DMS53 treated with DMSO at 0.1 percent for 48 hours (cell line): ENCODE results near the gene IDH1.
"Not testable (repeated sequence)": the region's sequence is repeated elsewhere in the genome, so short reads cannot be mapped to it uniquely, and the experiment has no call there.

ENCODE experiments used
- DNase-seq: peaks from one replicate; lab custom pipeline; 2025; ENCODE audit not compliant: unreplicated experiment; lab: John Stamatoyannopoulos, UW

The IDH1 gene

DNA sequence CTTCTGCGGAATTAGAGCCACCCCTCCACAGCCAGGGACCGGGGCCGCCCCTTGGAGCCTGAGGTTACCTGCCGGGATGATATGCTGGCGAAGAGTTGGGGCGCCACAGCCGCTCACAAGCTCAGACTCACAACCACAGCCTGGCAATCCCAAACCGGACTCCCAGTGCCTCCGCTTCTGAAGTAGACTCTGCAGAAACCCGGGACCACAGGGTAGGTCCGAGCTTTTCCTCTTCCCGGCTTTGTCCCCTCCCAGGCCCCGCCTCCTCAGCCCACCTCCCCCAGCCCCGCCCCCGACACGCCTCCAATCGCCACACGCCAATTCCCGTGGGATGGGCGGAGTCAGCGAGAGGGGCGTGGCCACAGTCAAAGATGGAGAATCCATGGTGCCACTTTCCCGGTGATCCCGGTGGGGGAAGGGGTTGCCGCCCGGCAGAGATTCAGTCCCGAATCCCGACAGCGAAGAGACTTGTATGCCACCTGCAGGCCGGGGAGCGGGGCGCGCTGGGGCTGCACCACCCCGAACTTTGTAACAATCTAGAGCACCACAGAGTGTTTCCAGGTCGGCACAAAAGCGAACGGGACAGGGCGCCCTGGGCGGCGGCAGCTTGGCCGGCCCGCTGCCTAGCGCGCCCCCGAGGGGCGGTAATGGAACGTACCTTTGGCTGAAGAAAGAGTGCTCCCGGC, at the start of gene IDH1:
TSS of gene IDH1 (minus strand) at position 201 of the 686 bp plus-strand sequence. CDS start 3,520 bp downstream, outside the sequence.
- peak; percentile 88 for DNase-seq

DNA sequence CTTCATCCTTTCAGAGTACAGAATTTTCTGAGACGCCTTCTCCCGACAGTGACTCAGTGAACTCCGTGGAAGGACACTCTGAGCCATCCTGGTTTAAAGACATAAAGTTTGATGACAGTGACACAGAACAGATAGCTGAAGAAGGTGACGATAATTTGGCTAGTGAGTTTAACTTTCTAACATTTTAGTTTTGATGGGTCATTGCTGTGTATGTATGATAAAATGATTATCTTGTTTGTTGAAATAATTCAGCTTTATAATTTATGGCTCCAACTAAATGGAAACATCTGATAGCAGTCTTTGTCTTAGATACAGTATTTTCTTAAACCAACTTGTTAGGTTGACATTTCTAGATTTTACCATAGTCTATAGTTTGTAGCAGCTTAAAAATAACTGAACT, 49.3 kb upstream of the IDH1 start:
- DNase-seq = no peak

DNA sequence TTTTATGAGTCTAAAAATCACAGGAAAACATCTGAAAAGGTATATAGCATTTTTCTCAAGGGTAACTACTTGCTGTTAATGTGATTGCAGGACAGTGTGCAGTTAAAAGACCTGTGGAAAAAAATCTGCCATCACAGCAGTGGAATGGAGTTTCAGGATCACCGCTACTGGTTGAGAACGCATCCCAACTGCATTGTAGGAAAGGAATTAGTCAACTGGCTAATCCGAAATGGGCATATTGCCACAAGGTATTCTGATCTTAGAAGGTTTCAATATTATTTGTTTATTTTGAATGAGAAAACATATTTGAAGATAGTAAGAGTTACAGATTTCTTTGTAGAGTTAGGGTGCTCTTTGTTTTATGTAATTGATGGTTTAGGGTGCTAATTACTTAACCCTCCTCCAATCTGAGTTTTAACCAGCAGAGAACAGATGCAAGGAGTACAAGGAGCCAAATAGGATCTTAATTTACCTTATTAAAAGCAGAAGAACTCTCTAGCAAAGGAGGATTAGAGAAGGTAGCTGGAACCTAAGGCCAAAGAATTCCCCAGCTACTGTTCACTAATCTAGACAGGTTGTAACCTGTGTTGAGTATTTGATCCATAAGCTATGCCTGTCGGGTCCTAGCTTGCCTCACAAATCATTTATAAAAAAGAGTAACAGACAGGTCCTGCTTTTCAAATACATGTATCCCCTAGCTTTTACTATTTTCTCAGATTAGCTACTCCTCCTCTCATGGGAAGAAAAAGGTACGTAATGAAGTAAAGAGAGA, 46.2 kb upstream of the IDH1 start:
- no peak for DNase-seq

DNA sequence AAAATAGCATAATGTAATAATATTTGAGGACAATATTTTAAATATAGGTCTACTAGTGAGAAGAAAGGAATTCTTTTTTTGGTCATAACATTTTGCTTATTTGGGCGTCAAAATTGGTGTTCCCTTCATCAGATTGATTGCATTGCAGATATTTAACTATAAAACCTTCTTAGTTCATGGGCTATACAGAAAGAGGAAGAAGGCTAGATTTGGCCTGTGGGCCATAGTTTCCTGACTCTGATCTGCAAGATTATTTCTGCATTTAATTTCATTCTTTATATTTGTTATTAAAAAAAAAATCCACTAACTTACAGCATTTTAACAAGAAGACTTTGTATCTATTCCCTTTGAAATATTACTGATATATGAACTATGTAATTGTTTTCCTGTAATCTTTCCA, 43.1 kb upstream of the IDH1 start:
- no peak for DNase-seq

DNA sequence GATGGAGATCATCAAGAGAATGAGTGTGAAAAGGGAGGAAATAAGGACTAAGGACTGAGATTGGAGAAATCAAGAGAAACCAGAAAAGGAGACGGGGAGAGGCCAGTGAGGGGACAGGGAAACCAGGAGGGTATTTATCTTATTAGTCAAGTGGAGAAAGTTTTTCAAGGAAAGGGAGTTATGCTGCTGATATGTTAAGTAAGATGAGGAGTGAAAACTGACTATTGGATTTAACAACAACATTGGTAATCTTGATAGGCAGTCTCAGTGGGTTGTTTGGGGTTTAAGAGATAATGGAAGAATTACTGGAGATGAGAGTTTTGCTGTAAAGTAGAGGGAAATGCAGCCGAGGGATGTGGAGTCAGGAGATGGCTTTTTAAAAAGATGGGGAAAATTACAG, 41.7 kb upstream of the IDH1 start:
- DNase-seq = no peak

DNA sequence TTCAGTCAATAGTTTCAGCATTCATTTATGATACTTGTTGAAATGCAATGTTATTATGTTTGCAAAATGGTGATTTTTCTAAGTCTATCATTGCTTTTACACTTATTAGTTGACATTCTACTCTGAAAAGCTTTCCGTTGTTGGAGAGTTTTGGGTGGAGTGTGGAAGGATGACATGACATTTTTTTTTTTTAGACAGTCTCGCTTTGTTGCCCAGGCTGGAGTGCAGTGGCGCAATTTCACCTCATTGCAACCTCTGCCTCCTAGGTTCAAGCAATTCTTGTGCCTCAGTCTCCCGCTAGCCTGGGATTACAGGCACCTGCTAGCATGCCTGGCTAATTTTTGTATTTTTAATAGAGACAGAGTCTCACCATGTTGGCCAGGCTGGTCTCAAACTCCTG, 41.0 kb upstream of the IDH1 start:
- DNase-seq = no peak

DNA sequence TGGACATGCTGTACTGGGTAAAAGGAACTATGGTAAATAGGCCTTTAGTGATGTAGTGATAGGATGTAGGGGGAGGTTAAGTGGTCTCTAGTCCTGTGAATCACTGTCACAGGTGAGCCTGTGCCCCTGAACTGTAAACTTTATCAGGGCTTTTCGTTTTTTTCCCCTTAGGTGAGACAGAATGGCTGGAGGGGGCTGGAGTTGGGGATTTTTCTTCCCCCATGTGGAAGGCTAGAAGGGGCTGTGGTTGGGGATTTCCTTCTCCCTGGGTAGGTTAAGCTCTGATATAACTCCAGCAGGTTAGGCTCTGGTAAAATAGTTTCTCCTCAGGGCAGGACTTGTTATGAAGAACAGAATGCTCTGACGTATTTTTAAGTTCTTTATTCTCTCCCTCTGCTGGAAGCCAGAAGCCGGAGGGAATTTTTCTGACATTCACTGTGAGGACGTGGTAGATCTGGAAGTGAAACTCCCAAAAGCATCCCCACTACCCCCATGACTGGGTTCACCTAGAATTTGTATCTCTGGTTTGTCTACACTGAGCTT, 39.7 kb upstream of the IDH1 start:
- DNase-seq = no peak

DNA sequence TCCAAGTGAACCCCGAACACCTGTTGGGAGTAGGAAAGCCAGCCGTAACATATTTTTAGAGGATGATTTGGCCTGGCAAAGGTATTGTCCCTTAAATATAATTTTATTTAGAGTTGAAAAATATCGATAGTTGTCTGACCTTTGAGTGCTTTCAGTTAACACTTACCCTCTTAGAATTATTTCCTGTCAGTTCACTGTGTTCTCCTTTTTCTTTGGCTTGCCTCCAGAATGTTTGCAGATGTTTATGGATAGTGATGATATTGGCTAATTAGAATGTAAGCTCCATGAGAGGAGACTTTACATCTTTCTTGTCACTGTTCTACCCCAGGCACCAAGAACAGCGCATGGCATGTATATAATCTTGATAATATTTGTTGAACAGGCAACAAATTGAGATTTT, 31.0 kb upstream of the IDH1 start:
- no peak for DNase-seq

DNA sequence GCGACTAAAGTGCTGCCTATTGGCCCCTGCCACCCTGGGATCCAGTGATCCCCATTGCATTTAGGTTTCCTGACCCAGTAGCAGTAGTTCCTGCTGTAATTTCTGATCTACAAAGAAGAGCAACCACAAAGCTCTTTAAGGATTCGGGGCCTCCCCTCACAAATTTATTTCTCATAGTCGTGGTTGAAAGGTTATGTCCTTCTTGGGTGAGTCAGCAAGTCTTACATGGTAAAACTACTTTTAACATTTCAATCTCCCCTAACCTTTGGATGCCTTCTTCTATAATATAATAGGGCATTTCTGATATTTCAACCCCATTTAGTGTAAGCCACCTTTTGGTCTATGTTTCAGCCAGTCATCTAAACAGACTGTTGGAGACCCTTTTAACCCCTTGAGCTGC, 26.1 kb upstream of the IDH1 start:
- no peak for DNase-seq

DNA sequence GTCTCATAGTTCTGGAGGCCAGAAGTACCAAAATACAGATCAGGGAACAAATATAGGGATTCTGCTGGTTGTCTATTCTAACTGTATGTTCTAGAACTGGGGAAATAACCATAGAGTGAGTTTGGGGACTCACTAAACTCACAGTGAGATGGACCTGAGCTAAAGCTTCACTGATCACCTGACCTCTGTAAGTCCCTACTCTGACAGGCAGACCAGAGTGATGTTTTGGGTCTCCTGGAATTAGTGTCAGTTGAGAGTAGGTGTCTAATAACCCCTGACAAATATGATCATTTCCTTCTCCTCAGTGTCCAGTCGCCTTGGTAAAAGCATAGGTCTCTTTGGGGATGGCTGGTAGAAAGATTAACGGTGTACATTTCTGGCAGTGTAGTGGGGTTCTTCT, 25.4 kb upstream of the IDH1 start:
- DNase-seq = no peak

DNA sequence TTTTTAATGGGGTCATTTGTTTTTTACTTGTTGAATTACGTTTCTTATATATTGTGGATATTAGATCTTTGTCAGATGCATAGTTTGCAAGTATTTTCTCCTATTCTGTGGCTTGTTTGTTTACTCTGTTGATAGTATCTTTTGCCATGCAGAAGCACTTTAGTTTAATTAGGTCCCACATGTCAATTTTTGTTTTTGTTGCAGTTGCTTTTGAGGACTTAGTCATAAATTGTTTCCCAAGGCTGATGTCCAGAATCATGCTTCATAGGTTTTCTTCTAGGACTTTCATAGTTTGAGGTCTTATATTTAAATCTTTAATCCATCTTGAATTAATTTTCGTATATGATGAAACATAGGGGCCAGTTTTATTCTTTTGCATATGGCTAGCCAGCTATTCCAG, 24.4 kb upstream of the IDH1 start:
- no peak for DNase-seq

DNA sequence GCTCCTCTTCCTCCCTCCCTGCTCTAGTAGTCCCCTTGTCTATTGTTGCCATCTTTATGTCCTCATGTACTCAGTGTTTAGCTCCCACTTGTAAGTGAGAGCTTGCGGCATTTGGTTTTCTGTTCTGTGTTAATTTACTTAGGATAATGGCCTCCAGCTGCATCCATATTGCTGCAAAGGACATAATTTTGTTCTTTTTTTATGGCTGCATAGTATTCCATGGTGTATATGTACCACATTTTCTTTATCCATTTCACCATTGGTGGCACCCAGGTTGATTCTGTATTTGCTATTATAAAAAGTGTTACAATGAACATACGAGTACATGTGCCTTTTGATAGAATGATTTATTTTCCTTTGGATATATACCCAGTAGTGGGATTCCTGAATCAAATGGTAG, 23.7 kb upstream of the IDH1 start:
- no peak for DNase-seq

DNA sequence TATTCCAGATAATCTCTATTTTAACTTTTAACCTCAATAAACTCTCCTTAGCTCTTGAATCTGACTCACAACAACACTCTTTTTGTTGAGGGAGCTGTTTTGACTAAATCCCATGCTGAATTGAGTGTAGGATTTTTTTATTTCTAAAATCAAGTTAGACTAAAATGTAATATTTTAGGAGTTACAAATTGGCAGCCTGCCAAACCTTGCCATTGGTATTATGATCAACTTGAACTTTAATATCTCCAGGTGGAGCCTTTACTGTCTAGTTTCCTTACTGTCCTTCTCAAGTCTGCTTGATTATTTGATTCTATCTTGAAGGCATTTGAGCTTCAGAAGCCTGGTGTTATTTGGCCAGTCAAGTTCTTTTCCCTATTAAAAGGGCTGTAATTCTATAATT, 19.9 kb upstream of the IDH1 start:
- no peak for DNase-seq

DNA sequence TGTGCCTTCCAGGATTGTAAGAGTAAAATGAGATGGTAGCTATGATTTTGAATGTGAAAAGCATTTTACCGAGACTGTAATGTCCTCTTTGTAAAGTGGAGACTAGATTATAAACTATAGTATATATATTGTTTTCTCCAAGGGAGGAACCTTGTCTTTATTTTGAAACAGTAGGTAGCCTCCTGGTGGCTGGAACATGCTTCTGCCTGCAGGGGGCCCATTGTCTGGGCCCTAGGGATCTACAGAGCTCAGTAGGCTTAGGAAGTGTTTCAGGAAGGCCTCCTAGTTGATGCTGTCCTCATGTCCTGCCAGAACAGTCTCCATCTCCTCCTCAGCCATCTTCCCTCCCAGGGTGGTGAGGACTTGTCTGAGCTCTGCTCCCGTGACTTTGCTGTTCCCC, 14.2 kb upstream of the IDH1 start:
- DNase-seq = no peak

DNA sequence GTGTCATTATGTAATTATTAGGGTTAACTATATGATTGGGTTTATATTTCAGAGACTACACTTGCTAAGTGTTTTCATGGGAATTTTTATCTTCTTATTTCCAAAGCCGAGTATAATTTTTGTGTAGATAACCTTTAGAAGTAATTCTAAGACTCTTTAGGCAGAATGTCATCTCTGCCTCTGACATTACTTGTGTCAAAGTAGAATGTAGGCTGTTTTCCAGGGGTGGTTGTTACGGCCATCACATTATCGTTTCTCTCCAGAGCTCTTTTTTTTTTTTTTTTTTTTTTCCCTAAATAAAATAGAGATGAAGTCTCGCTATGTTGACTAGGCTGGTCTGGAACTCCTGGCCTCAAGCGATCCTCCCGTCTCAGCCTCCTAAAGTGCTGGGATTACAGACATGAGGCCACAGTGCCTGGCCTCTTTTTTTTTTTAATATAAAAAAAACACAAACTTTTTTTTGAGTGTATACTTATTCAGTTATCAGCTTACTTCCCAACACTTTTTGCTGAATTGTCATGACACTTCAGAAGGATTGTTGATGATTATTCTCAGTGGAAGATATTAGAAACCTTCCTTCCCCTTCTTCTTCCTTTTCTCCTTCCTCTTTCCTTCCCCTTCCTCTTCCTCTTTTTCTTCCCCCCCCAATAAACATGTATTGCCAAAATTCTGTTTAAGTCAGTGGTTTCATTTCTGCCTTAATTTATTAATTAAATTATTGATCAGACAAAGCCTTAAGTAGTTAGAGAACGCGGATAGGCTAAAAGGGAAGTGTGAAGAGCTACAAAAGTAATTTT, 13.5 kb upstream of the IDH1 start:
- DNase-seq = no peak

DNA sequence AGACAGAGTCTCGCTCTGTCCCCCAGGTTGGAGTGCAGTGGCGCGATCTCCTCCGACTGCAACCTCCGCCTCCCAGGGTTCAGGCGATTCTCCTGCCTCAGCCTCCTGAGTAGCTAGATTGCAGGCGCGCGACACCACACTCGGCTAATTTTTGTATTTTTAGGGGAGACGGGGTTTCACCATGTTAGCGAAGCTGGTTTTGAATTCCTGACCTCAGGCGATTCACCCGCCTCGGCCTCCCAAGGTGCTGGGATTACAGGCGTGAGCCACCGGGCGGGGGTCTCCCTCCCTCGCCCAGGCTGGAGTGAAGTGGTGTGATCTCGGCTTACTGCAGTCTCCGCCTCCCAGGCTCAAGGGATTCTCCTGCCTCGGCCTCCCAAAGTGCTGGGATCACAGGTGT, 12.7 kb upstream of the IDH1 start:
- not testable (repeated sequence) for DNase-seq

DNA sequence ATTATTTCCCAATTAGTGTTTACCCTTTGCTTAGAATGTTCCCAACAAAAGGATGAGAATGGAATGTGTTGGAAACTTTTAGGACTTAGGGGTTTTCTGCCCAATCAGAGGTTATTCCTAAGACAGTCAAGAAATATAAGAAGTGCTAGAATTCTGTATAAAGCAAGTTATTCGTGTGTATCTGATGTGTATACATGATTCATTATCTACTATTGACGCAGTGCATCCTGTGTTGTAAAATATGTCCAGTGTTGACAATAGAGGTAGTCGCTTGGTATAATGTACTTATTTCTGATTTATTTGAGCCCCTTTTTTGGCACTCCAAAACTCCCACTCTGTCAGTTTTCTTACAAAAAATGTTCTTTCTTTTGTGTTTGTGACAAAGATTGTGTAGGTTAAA, 12.1 kb upstream of the IDH1 start:
- no peak for DNase-seq

DNA sequence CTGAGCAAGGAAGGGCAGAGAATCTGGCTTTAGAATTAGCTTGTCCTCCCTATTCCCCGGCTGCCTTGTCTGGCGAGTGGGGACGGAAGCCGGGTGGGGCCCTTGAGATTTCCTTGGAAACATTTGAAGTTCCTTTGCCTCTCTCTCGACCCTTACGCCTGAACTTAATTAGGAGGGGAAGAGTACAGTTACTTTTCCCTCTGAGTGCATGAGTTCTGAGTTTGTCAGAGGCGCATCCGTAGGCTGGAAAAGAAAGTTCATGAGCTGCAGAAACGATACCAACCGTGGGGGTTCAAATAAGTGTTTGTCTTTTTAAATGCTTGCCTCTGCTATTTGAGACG, 11.7 kb upstream of the IDH1 start:
- no peak for DNase-seq

DNA sequence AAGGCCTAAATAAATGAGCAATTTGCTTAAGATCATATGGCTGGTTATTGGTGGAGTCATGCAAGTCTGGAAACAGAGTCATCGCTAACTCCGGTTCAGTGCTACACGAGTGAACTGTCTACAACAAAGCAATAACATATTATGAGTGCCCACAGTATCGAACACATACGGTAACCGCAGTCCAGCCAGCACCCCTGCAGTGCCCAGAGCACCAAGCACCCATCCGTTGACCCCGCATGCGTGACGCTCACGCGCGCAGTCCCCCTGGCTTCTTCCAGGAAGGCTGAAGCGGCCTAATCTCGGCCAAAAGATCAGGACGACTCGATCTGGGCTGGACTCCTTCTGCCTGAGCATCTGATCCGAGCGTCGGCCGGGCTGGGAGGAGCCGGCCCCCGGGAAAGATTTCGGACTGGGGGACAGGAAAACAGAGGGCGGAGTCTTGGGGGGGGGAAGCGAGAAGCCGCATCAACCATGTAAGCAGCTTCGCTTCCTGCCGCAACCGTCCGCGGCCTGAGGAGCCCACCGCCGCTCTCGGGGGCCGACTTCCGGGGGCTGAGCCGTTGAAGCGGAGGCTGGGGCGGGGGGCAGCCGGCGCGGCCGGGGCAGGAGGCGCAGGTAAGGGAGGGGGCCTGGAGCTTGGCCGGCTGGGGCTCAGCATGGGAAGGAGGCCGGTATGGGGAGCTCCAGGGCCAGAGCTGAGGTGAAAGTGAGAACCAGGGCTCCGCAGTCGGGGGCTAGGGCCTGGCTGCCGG, 11.1 kb upstream of the IDH1 start, which contains the start of gene PIKFYVE:
TSS of gene PIKFYVE (plus strand) at position 455 of the 752 bp plus-strand sequence. CDS start 5,265 bp downstream, outside the sequence.
- peak; percentile 93 for DNase-seq

DNA sequence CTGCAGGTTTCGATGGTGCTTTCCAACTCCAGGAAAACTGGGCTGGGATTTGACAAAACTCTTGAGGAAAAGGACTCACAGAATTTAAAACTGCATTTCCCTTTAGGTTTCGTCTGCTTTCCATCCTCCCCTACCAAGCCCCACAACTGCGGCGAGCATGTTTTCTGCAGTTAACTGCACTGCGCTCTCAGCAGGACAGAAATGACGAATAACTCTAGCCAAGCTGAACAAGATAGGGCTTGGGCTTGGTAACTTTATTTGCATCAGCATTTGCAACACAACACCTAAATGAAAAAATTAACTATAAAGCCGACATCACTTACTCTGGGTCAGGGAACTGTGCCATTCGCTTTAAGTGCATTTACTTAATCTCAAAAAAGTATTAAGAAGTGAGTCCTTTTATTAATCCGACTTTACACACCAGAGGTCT, 10.5 kb upstream of the IDH1 start:
- DNase-seq = peak; percentile 58
